NCI-H2196 (cell line): ENCODE data around the gene TRAF4.

Experiments
- DNase-seq: peaks from one replicate; lab custom pipeline; 2025; ENCODE audit not compliant: unreplicated experiment; lab: John Stamatoyannopoulos, UW

Gene TRAF4

GRCh38 chr17:28745786-28746411, 2.1 kb downstream of the TRAF4 start:
- no peak for DNase-seq

GRCh38 chr17:28746611-28747050, 2.8 kb downstream of the TRAF4 start:
- DNase-seq = peak; percentile 76

- DNase-seq = peak; percentile 85
These were observed 3.4 kb downstream of the TRAF4 start for GRCh38 chr17:28747051-28747691.

GRCh38 chr17:28747801-28748750, 4.3 kb downstream of the TRAF4 start:
- DNase-seq = no peak

GRCh38 chr17:28748852-28749515, 5.2 kb downstream of the TRAF4 start:
- DNase-seq = no peak

- DNase-seq = no peak
These were observed 5.8 kb downstream of the TRAF4 start for GRCh38 chr17:28749516-28750177.

GRCh38 chr17:28750178-28751047, 6.6 kb downstream of the TRAF4 start:
- peak; percentile 77 for DNase-seq

- no peak for DNase-seq
These were observed 8.0 kb downstream of the TRAF4 start for GRCh38 chr17:28751600-28752366.

GRCh38 chr17:28755486-28755885, 11.7 kb downstream of the TRAF4 start:
- DNase-seq = no peak

- DNase-seq = no peak
These were observed 12.4 kb downstream of the TRAF4 start for GRCh38 chr17:28756049-28756804.

GRCh38 chr17:28758411-28759121, 14.8 kb downstream of the TRAF4 start:
- no peak for DNase-seq

GRCh38 chr17:28759256-28759865, 15.6 kb downstream of the TRAF4 start:
- no peak for DNase-seq

GRCh38 chr17:28760601-28761562, 17.1 kb downstream of the TRAF4 start:
- DNase-seq = peak; percentile 62

GRCh38 chr17:28763137-28763799, 19.5 kb downstream of the TRAF4 start:
- no peak for DNase-seq

GRCh38 chr17:28763804-28764266, 20.0 kb downstream of the TRAF4 start:
- peak; percentile 72 for DNase-seq
